WTC11 (cell line): ENCODE results near the gene SDS. TPM values are rescaled to one million over a fixed set of nuclear protein-coding genes. Genes with fewer than 3 reads are reported as not detected.

ENCODE experiments used
- ATAC-seq: fragments of 200-7000 bp; cut with Tn5 transposase; 2 replicates; pipeline ENCODE4 v1.10.0; 2021; ENCODE audit warnings: mild to moderate bottlenecking, moderate library complexity
- CTCF ChIA-PET: fragments of 300-600 bp; sonication (Branson Sonifier 250); formaldehyde crosslinking; loops from one replicate; lab custom pipeline; 2021; ENCODE audit warnings: antibody characterized with exemption; lab: Charles Lee
- POLR2A ChIA-PET: fragments of 350-600 bp; sonication (Branson Sonifier 250); formaldehyde crosslinking; loops from one replicate; lab custom pipeline; 2021; ENCODE audit warnings: antibody characterized with exemption; lab: Charles Lee
- DNase-seq: peaks from one replicate; pipeline ENCODE4 v3.0.0; 2021; ENCODE audit warnings: low spot score
- H3K27ac Mint-ChIP-seq: 2 replicates; pipeline ENCODE4 v1.8.0; 2021; ENCODE audit warnings: mixed read lengths
- H3K27me3 Mint-ChIP-seq: 2 replicates; pipeline ENCODE4 v1.8.0; 2021; ENCODE audit warnings: low read depth, mild to moderate bottlenecking, moderate library complexity, mixed read lengths
- H3K36me3 Mint-ChIP-seq: 2 replicates; pipeline ENCODE4 v1.8.0; 2021; ENCODE audit warnings: mixed read lengths
- H3K4me1 Mint-ChIP-seq: 2 replicates; pipeline ENCODE4 v1.8.0; 2022; ENCODE audit warnings: mixed read lengths
- H3K4me3 Mint-ChIP-seq: 2 replicates; pipeline ENCODE4 v1.8.0; 2021; ENCODE audit warnings: mild to moderate bottlenecking, moderate library complexity, mixed read lengths
- H3K9me3 Mint-ChIP-seq: 2 replicates; pipeline ENCODE4 v1.8.0; 2021; ENCODE audit warnings: mixed read lengths
- ATF6 ChIP-seq: sonication (generic); formaldehyde crosslinking; IDR thresholded peaks from 2 replicates; pipeline ENCODE4 v1.8.1; 2023; ENCODE audit warnings: mild to moderate bottlenecking, missing genetic modification reagents
- CREB1 ChIP-seq: sonication (generic); formaldehyde crosslinking; IDR thresholded peaks from 2 replicates; pipeline ENCODE4 v1.8.0; 2023; ENCODE audit warnings: mild to moderate bottlenecking, missing genetic modification reagents
- CREM ChIP-seq: sonication (generic); formaldehyde crosslinking; IDR thresholded peaks from 2 replicates; pipeline ENCODE4 v1.8.1; 2022; ENCODE audit warnings: mild to moderate bottlenecking, missing genetic modification reagents, moderate library complexity
- ETV6 ChIP-seq: sonication (generic); formaldehyde crosslinking; IDR thresholded peaks from 2 replicates; pipeline ENCODE4 v1.8.1; 2022; ENCODE audit warnings: mild to moderate bottlenecking, missing genetic modification reagents
- MYBL2 ChIP-seq: sonication (generic); formaldehyde crosslinking; IDR thresholded peaks from 2 replicates; pipeline ENCODE4 v1.8.1; 2023; ENCODE audit warnings: mild to moderate bottlenecking, moderate library complexity, missing genetic modification reagents
- NFYB ChIP-seq: sonication (generic); formaldehyde crosslinking; conservative IDR thresholded peaks from 2 replicates; pipeline ENCODE4 v1.8.0; 2022; ENCODE audit warnings: low read depth, missing genetic modification reagents
- NR1H2 ChIP-seq: sonication (generic); formaldehyde crosslinking; IDR thresholded peaks from 2 replicates; pipeline ENCODE4 v1.9.0; 2021; ENCODE audit warnings: mild to moderate bottlenecking, moderate library complexity, missing genetic modification reagents
- NR3C1 ChIP-seq: sonication (generic); formaldehyde crosslinking; conservative IDR thresholded peaks from 2 replicates; pipeline ENCODE4 v1.8.1; 2023; ENCODE audit warnings: low read depth, mild to moderate bottlenecking, missing genetic modification reagents
- OVOL2 ChIP-seq: fragments of 250-450 bp; sonication (Bioruptor Pico); IDR thresholded peaks from 2 replicates; pipeline ENCODE4 v1.9.0; 2021; ENCODE audit warnings: mild to moderate bottlenecking, borderline replicate concordance
- SOX15 ChIP-seq: fragments of 250-450 bp; sonication (Bioruptor Pico); IDR thresholded peaks from 2 replicates; pipeline ENCODE4 v1.9.0; 2021; ENCODE audit warnings: mild to moderate bottlenecking
- SP1 ChIP-seq: sonication (generic); formaldehyde crosslinking; conservative IDR thresholded peaks from 2 replicates; pipeline ENCODE4 v1.8.1; 2022; ENCODE audit warnings: missing genetic modification reagents
- TCF7 ChIP-seq: sonication (generic); formaldehyde crosslinking; IDR thresholded peaks from 2 replicates; pipeline ENCODE4 v1.8.0; 2022; ENCODE audit warnings: mild to moderate bottlenecking, low read depth, missing genetic modification reagents, moderate library complexity
- TEAD1 ChIP-seq: sonication (generic); formaldehyde crosslinking; IDR thresholded peaks from 2 replicates; pipeline ENCODE4 v1.8.0; 2022; ENCODE audit warnings: mild to moderate bottlenecking, missing genetic modification reagents
- TP53 ChIP-seq: sonication (generic); formaldehyde crosslinking; IDR thresholded peaks from 2 replicates; pipeline ENCODE4 v1.8.1; 2023; ENCODE audit warnings: mild to moderate bottlenecking, missing genetic modification reagents
- USF2 ChIP-seq: sonication (generic); formaldehyde crosslinking; IDR thresholded peaks from 2 replicates; pipeline ENCODE4 v1.8.1; 2023; ENCODE audit warnings: mild to moderate bottlenecking, missing genetic modification reagents, moderate library complexity
- ZNF219 ChIP-seq: sonication (generic); formaldehyde crosslinking; IDR thresholded peaks from 2 replicates; pipeline ENCODE4 v1.8.0; 2023; ENCODE audit warnings: missing genetic modification reagents, mild to moderate bottlenecking, borderline replicate concordance
- total RNA-seq: library from RNA; stranded (reverse); gene quantifications from 3 replicates; pipeline ENCODE4 v1.2.3, GENCODE V29; 2021
- TF ChIP-seq, protein P1 (sequence below): sonication (generic); formaldehyde crosslinking; IDR thresholded peaks from 2 replicates; pipeline ENCODE4 v1.8.0; 2022; ENCODE audit warnings: mild to moderate bottlenecking, missing genetic modification reagents
- TF ChIP-seq, protein P2 (sequence below): sonication (generic); formaldehyde crosslinking; IDR thresholded peaks from 2 replicates; pipeline ENCODE4 v1.8.1; 2022; ENCODE audit warnings: low read depth, missing genetic modification reagents, borderline replicate concordance
- TF ChIP-seq, protein P3 (sequence below): fragments of 250-450 bp; sonication (Bioruptor Pico); IDR thresholded peaks from 2 replicates; pipeline ENCODE4 v1.9.0; 2021; ENCODE audit warnings: moderate library complexity, mild to moderate bottlenecking, inconsistent platforms, borderline replicate concordance

The SDS gene
- total RNA-seq, 1 experiment from 2014 or later = 0.31 TPM

- H3K4me3 Mint-ChIP-seq = no peak overlapping the region
- ATAC-seq = no peak
- CTCF ChIA-PET = interaction anchor here (1.1 kb wide), 1 partner anchor 29 kb away, joined by 4 read pairs; no protein-coding TSS in a partner anchor
Measured at GRCh38 chr12:113396828-113397496, 6.7 kb downstream of the SDS start.

DNA sequence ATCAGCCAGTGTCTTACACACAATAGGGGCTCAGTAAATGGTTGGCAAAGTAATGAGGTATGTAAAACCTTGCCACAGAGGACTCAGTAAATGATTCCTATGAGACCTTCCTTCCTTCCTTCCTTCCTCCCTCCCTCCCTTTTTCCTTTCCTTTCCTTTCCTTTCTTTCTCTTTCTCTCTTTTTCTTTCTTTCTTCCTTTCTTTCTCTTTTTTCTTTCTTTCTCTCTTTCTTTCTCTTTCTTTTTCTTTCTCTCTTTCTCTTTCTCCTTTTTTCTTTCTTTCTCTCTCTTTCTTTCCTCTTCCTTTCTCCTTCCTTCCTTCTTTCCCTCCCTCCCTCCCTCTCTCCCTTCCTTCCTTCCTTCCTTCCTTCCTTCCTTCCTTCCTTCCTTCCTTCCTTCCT lies 7.5 kb downstream of the SDS start:
- H3K27ac Mint-ChIP-seq = no peak overlapping the region
- DNase-seq = no peak
- no peak for ATAC-seq
- peaks cover 3% of the 10 kb centered on the region; the same call in 1 of the 2 replicates for H3K27me3 Mint-ChIP-seq
- H3K36me3 Mint-ChIP-seq = no peaks in the 10 kb centered on the region
- H3K4me3 Mint-ChIP-seq = no peak overlapping the region
- H3K4me1 Mint-ChIP-seq = peaks cover 3% of the 10 kb centered on the region; the same call in 1 of the 2 replicates
- H3K9me3 Mint-ChIP-seq = no peaks in the 10 kb centered on the region
- CTCF ChIA-PET = interaction anchor here (2.6 kb wide), 1 partner anchor 29 kb away, joined by 10 read pairs; no protein-coding TSS in a partner anchor
- POLR2A ChIA-PET = no interaction called here
- no peak for TF ChIP-seq CREM
- no peak for TF ChIP-seq TCF7 (CRISPR knock-in tag)
- no peak for TF ChIP-seq ZNF219 (CRISPR knock-in tag)
- TF ChIP-seq, protein P1, sequence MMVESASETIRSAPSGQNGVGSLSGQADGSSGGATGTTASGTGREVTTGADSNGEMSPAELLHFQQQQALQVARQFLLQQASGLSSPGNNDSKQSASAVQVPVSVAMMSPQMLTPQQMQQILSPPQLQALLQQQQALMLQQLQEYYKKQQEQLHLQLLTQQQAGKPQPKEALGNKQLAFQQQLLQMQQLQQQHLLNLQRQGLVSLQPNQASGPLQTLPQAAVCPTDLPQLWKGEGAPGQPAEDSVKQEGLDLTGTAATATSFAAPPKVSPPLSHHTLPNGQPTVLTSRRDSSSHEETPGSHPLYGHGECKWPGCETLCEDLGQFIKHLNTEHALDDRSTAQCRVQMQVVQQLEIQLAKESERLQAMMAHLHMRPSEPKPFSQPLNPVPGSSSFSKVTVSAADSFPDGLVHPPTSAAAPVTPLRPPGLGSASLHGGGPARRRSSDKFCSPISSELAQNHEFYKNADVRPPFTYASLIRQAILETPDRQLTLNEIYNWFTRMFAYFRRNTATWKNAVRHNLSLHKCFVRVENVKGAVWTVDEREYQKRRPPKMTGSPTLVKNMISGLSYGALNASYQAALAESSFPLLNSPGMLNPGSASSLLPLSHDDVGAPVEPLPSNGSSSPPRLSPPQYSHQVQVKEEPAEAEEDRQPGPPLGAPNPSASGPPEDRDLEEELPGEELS (CRISPR knock-in tag) = no peak

More at GRCh38 chr12:113396828-113397496, 6.7 kb downstream of the SDS start:
- no peak overlapping the region for H3K27ac Mint-ChIP-seq
- no peaks in the 10 kb centered on the region for H3K36me3 Mint-ChIP-seq
- POLR2A ChIA-PET = no interaction called here
- H3K9me3 Mint-ChIP-seq = no peaks in the 10 kb centered on the region
- peaks cover 3% of the 10 kb centered on the region; the same call in 1 of the 2 replicates for H3K27me3 Mint-ChIP-seq
- H3K4me1 Mint-ChIP-seq = peaks cover 3% of the 10 kb centered on the region; the same call in 1 of the 2 replicates
- DNase-seq = no peak
- TF ChIP-seq, protein P2, sequence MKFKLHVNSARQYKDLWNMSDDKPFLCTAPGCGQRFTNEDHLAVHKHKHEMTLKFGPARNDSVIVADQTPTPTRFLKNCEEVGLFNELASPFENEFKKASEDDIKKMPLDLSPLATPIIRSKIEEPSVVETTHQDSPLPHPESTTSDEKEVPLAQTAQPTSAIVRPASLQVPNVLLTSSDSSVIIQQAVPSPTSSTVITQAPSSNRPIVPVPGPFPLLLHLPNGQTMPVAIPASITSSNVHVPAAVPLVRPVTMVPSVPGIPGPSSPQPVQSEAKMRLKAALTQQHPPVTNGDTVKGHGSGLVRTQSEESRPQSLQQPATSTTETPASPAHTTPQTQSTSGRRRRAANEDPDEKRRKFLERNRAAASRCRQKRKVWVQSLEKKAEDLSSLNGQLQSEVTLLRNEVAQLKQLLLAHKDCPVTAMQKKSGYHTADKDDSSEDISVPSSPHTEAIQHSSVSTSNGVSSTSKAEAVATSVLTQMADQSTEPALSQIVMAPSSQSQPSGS (CRISPR knock-in tag) = no peak

DNA sequence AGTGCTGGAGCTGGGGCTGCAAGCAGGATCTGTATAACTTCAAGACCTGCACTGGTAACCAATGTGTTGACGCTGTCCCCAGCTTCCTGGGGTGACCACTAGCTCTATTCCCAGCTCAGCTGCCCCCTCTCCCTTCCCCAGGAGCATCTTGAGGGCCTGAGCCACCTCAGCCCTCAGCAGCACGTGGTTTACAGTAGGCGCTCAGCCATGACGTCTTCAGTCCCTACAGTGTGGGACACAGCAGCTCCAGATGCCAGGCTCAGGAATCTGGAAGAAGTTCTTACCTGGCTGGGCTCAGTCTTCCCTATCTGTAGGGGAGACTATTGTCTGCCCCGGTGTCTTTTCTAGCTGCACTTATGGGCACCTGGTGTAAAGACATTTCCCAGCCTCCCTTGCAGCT lies 8.6 kb downstream of the SDS start:
- no peak for TF ChIP-seq ETV6 (CRISPR knock-in tag)
- TF ChIP-seq USF2 (CRISPR knock-in tag) = peak; percentile 20; the same call in 1 of the 2 replicates
- no peak for DNase-seq
- ATAC-seq = no peak
- ChIA-PET POLR2A (no interaction called here), CTCF (interaction anchor here (2.6 kb wide), 1 partner anchor 30 kb away, joined by 10 read pairs; no protein-coding TSS in a partner anchor)
- Mint-ChIP-seq H3K27me3 (peaks cover 3% of the 10 kb centered on the region; the same call in 1 of the 2 replicates), H3K4me3 (no peak overlapping the region), H3K9me3 (no peaks in the 10 kb centered on the region), H3K36me3 (no peaks in the 10 kb centered on the region), H3K27ac (no peak overlapping the region), H3K4me1 (peaks cover 3% of the 10 kb centered on the region; the same call in 1 of the 2 replicates)

DNA sequence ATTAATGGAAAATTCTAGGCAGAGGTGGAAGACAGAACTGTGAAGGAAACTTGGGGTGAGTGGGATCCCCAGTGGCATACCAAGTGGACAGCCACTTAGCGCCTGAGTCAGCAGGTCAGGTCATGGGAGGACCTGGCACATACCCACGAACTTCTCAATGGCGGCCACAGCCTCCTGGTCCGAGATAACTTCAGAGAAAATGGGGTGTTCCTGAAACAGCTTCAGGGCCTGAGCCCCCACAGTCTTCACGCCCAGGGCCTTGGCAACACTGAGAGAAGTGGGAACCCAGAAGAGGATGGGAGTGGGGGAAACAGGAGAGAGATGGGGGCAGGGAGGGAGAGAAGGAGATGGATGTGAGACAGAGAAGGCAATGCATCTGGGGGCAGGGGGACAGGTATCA lies 9.9 kb downstream of the SDS start:
- TF ChIP-seq NR3C1 (no peak), CREB1 (CRISPR knock-in tag) (no peak), TP53 (CRISPR knock-in tag) (no peak), TEAD1 (CRISPR knock-in tag) (no peak), NR1H2 (CRISPR knock-in tag) (no peak), SP1 (CRISPR knock-in tag) (no peak), SOX15 (CRISPR knock-in tag) (no peak), NFYB (CRISPR knock-in tag) (no peak), OVOL2 (CRISPR knock-in tag) (no peak), MYBL2 (CRISPR knock-in tag) (no peak), USF2 (CRISPR knock-in tag) (no peak), ATF6 (no peak)
- TF ChIP-seq, protein P3, sequence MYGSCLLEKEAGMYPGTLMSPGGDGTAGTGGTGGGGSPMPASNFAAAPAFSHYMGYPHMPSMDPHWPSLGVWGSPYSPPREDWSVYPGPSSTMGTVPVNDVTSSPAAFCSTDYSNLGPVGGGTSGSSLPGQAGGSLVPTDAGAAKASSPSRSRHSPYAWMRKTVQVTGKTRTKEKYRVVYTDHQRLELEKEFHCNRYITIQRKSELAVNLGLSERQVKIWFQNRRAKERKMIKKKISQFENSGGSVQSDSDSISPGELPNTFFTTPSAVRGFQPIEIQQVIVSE (CRISPR knock-in tag) = no peak
- peaks cover 3% of the 10 kb centered on the region; the same call in 1 of the 2 replicates for H3K4me1 Mint-ChIP-seq
- no peaks in the 10 kb centered on the region for H3K9me3 Mint-ChIP-seq
- ChIA-PET CTCF (interaction anchor here (2.6 kb wide), 1 partner anchor 32 kb away, joined by 10 read pairs; no protein-coding TSS in a partner anchor), POLR2A (no interaction called here)
- DNase-seq (no peak), ATAC-seq (no peak)
- H3K27ac Mint-ChIP-seq = no peak overlapping the region
- H3K36me3 Mint-ChIP-seq = no peaks in the 10 kb centered on the region
- H3K27me3 Mint-ChIP-seq = peaks cover 3% of the 10 kb centered on the region; the same call in 1 of the 2 replicates
- no peak overlapping the region for H3K4me3 Mint-ChIP-seq
